DMS53 treated with DMSO at 0.1 percent for 48 hours (cell line): ENCODE measurements around the gene IGFBP7.
A peak's percentile ranks its signal among the peaks of the same experiment; 100 is the strongest.

Experiments
- DNase-seq: peaks from one replicate; lab custom pipeline; 2025; ENCODE audit not compliant: unreplicated experiment; lab: John Stamatoyannopoulos, UW

The IGFBP7 gene

GRCh38 chr4:57131849-57132742 lies 21.9 kb upstream of the IGFBP7 start:
- peak; percentile 70 for DNase-seq

GRCh38 chr4:57129477-57129876 lies 19.3 kb upstream of the IGFBP7 start:
- no peak for DNase-seq

- no peak for DNase-seq
Observed at GRCh38 chr4:57127361-57127760, 17.2 kb upstream of the IGFBP7 start.

- DNase-seq: no peak
Observed at GRCh38 chr4:57125996-57126395, 15.8 kb upstream of the IGFBP7 start.

GRCh38 chr4:57124145-57124544 lies 14.0 kb upstream of the IGFBP7 start:
- no peak for DNase-seq

- DNase-seq: no peak
Observed at GRCh38 chr4:57122959-57123358, 12.8 kb upstream of the IGFBP7 start.

- no peak for DNase-seq
Observed at GRCh38 chr4:57119054-57119651, 9.0 kb upstream of the IGFBP7 start.

GRCh38 chr4:57117491-57117890 lies 7.3 kb upstream of the IGFBP7 start:
- DNase-seq: no peak

- no peak for DNase-seq
Observed at GRCh38 chr4:57116245-57116644, 6.1 kb upstream of the IGFBP7 start.

- DNase-seq: no peak
Observed at GRCh38 chr4:57114973-57115372, 4.8 kb upstream of the IGFBP7 start.

- no peak for DNase-seq
Observed at GRCh38 chr4:57113870-57114269, 3.7 kb upstream of the IGFBP7 start.

- peak; percentile 0 for DNase-seq
Observed at GRCh38 chr4:57110640-57111511, 691 bp upstream of the IGFBP7 start.

- DNase-seq: no peak
Observed at GRCh38 chr4:57109411-57109846, 756 bp downstream of the IGFBP7 start.

- no peak for DNase-seq
Observed at GRCh38 chr4:57106181-57106580, 4.0 kb downstream of the IGFBP7 start.

GRCh38 chr4:57104706-57105560 lies 5.3 kb downstream of the IGFBP7 start:
- DNase-seq: no peak

GRCh38 chr4:57103051-57103450 lies 7.1 kb downstream of the IGFBP7 start:
- DNase-seq: no peak

- DNase-seq: no peak
Observed at GRCh38 chr4:57102050-57102624, 8.0 kb downstream of the IGFBP7 start.

- DNase-seq: no peak
Observed at GRCh38 chr4:57100979-57101651, 9.1 kb downstream of the IGFBP7 start.

GRCh38 chr4:57099363-57099762 lies 10.8 kb downstream of the IGFBP7 start:
- DNase-seq: peak; percentile 6

- no peak for DNase-seq
Observed at GRCh38 chr4:57098941-57099340, 11.2 kb downstream of the IGFBP7 start.
